ENCODE measurements around the gene MDN1. TPM values are rescaled to one million over a fixed set of nuclear protein-coding genes. Genes with fewer than 3 reads are reported as not detected.

The MDN1 gene
- total RNA-seq, 4 donors from 2014 or later, result 18.1 to 26.0 (median 19.5) TPM

GRCh38 chr6:89657445-89658158, 162.0 kb downstream of the MDN1 start:
- 92% methylated on average over 13 of the region's 13 CpGs for WGBS
- H3K36me3 ChIP-seq, result peaks cover 55 to 98% (median 92%) of the 10 kb centered on the region in 4 donors

GRCh38 chr6:89655122-89655521, 164.5 kb downstream of the MDN1 start:
- Histone ChIP-seq H3K36me3 (peaks cover 56 to 100% (median 90%) of the 10 kb centered on the region in 4 donors), H3K4me3 (no peak overlapping the region), H3K4me1 (no peaks in the 10 kb centered on the region), H3K27ac (replicated peaks in 1 of 4) (no peak overlapping the region), H3K27me3 (no peaks in the 10 kb centered on the region), H3K9me3 (no peaks in the 10 kb centered on the region)
- no peak for DNase-seq (ENCODE audit: extremely low spot score)
- intact Hi-C loops (cut with DNase I), result no loop called here
- 87% methylated on average over 2 of the region's 2 CpGs for WGBS
- TF ChIP-seq CTCF (IDR thresholded peaks at IDR 0.05), result no peak
- no peak for TF ChIP-seq POLR2AphosphoS5 (IDR thresholded peaks at IDR 0.05)
- no peak for TF ChIP-seq EP300 (IDR thresholded peaks at IDR 0.05)
- TF ChIP-seq POLR2A (IDR thresholded peaks at IDR 0.05; ENCODE audit: low read depth), result no peak

More at GRCh38 chr6:89657445-89658158, 162.0 kb downstream of the MDN1 start:
- intact Hi-C loops (cut with DNase I), result no loop called here
- TF ChIP-seq POLR2AphosphoS5 (IDR thresholded peaks at IDR 0.05), result no peak
- TF ChIP-seq POLR2A (IDR thresholded peaks at IDR 0.05; ENCODE audit: low read depth), result no peak
- TF ChIP-seq EP300 (IDR thresholded peaks at IDR 0.05), result no peak
- no peak for TF ChIP-seq CTCF (IDR thresholded peaks at IDR 0.05)
- Histone ChIP-seq H3K27ac (replicated peaks in 1 of 4) (no peak overlapping the region), H3K27me3 (no peaks in the 10 kb centered on the region), H3K4me1 (no peaks in the 10 kb centered on the region), H3K9me3 (no peaks in the 10 kb centered on the region), H3K4me3 (no peak overlapping the region)
- no peak for DNase-seq (ENCODE audit: extremely low spot score)

- no peak overlapping the region for H3K4me3 ChIP-seq
- TF ChIP-seq POLR2A (IDR thresholded peaks at IDR 0.05; ENCODE audit: low read depth) (no peak), POLR2AphosphoS5 (IDR thresholded peaks at IDR 0.05) (no peak), EP300 (IDR thresholded peaks at IDR 0.05) (no peak), CTCF (IDR thresholded peaks at IDR 0.05) (no peak)
- no peak overlapping the region for H3K27ac ChIP-seq (replicated peaks in 1 of 4)
- no peaks in the 10 kb centered on the region for H3K4me1 ChIP-seq
- no peaks in the 10 kb centered on the region for H3K9me3 ChIP-seq
- no peak for DNase-seq (ENCODE audit: extremely low spot score)
- intact Hi-C loops (cut with DNase I), result no loop called here
- WGBS, result 95% methylated on average over 8 of the region's 8 CpGs
- H3K27me3 ChIP-seq, result no peaks in the 10 kb centered on the region
- peaks cover 36 to 98% (median 87%) of the 10 kb centered on the region in 4 donors for H3K36me3 ChIP-seq
Measured at GRCh38 chr6:89650579-89650978, 169.0 kb downstream of the MDN1 start.

GRCh38 chr6:89649682-89650081, 169.9 kb downstream of the MDN1 start:
- no peak for TF ChIP-seq POLR2AphosphoS5 (IDR thresholded peaks at IDR 0.05)
- no peak for TF ChIP-seq EP300 (IDR thresholded peaks at IDR 0.05)
- Histone ChIP-seq H3K27me3 (no peaks in the 10 kb centered on the region), H3K4me3 (no peak overlapping the region), H3K27ac (replicated peaks in 1 of 4) (no peak overlapping the region), H3K9me3 (no peaks in the 10 kb centered on the region), H3K36me3 (peaks cover 33 to 94% (median 82%) of the 10 kb centered on the region in 4 donors), H3K4me1 (no peaks in the 10 kb centered on the region)
- 95% methylated on average over 1 of the region's 1 CpG for WGBS
- no peak for DNase-seq (ENCODE audit: extremely low spot score)
- intact Hi-C loops (cut with DNase I), result no loop called here

- H3K9me3 ChIP-seq, result no peaks in the 10 kb centered on the region
- no peak overlapping the region for H3K27ac ChIP-seq (replicated peaks in 1 of 4)
- H3K36me3 ChIP-seq, result peaks cover 11 to 73% (median 58%) of the 10 kb centered on the region in 4 donors
- H3K4me3 ChIP-seq, result no peak overlapping the region
- DNase-seq (ENCODE audit: extremely low spot score), result no peak
- TF ChIP-seq CTCF (IDR thresholded peaks at IDR 0.05) (no peak), EP300 (IDR thresholded peaks at IDR 0.05) (no peak), POLR2AphosphoS5 (IDR thresholded peaks at IDR 0.05) (no peak), POLR2A (IDR thresholded peaks at IDR 0.05; ENCODE audit: low read depth) (no peak)
- no peaks in the 10 kb centered on the region for H3K27me3 ChIP-seq
- WGBS, result 91% methylated on average over 4 of the region's 4 CpGs
- intact Hi-C loops (cut with DNase I), result no loop called here
- H3K4me1 ChIP-seq, result peaks cover 0 to 7% (median 3%) of the 10 kb centered on the region in 4 donors
Measured at GRCh38 chr6:89644864-89645263, 174.7 kb downstream of the MDN1 start.

All from esophagus muscularis mucosa (tissue), 4 donors.